Loucy (cell line): Measurements from ENCODE around the gene TOPAZ1.

Experiments used
- H2AFZ ChIP-seq: fragments of 200-600 bp; sonication (generic); 2 replicates; pipeline ENCODE4 v1.6.0; 2016; ENCODE audit warnings: antibody characterized with exemption, mild to moderate bottlenecking, low read length, moderate library complexity
- H3F3A ChIP-seq: fragments of 200-600 bp; 2 replicates; pipeline ENCODE4 v1.6.0; 2016; ENCODE audit warnings: antibody characterized with exemption, low read depth, mild to moderate bottlenecking
- H3K27me3 ChIP-seq: fragments of 200-600 bp; sonication (generic); 2 replicates; pipeline ENCODE4 v1.6.1; 2014; ENCODE audit warnings: low read length, mild to moderate bottlenecking; ENCODE audit not compliant: insufficient read depth, poor library complexity, severe bottlenecking
- H3K36me3 ChIP-seq: fragments of 200-600 bp; sonication (generic); 2 replicates; pipeline ENCODE4 v1.6.1; 2016; ENCODE audit warnings: low read length; ENCODE audit not compliant: insufficient read depth
- H3K4me1 ChIP-seq: fragments of 200-600 bp; sonication (generic); 2 replicates; pipeline ENCODE4 v1.5.1; 2014; ENCODE audit warnings: low read length, mild to moderate bottlenecking; ENCODE audit not compliant: insufficient read depth, poor library complexity, severe bottlenecking
- H3K4me2 ChIP-seq: fragments of 200-600 bp; sonication (generic); 2 replicates; pipeline ENCODE4 v1.6.0; 2014; ENCODE audit warnings: antibody characterized with exemption, low read length, low read depth, mild to moderate bottlenecking; ENCODE audit not compliant: poor library complexity, severe bottlenecking
- H3K4me3 ChIP-seq: fragments of 200-600 bp; sonication (generic); 2 replicates; pipeline ENCODE4 v1.5.1; 2014; ENCODE audit warnings: low read length, mild to moderate bottlenecking, mixed read lengths; ENCODE audit not compliant: poor library complexity, severe bottlenecking
- H3K79me2 ChIP-seq: fragments of 200-600 bp; sonication (generic); 2 replicates; pipeline ENCODE4 v1.6.1; 2014; ENCODE audit warnings: low read length; ENCODE audit not compliant: insufficient read depth
- H3K9ac ChIP-seq: fragments of 200-600 bp; sonication (generic); 2 replicates; pipeline ENCODE4 v1.6.0; 2014; ENCODE audit warnings: mild to moderate bottlenecking, low read depth, low read length, moderate library complexity; ENCODE audit not compliant: poor library complexity, severe bottlenecking
- H3K9me2 ChIP-seq: fragments of 200-600 bp; sonication (generic); replicated peaks from 2 replicates; pipeline ENCODE4 v1.6.1; 2016; ENCODE audit warnings: low read depth, low read length, mixed read lengths
- H3K9me3 ChIP-seq: fragments of 200-600 bp; sonication (generic); 2 replicates; pipeline ENCODE4 v1.6.1; 2014; ENCODE audit warnings: mild to moderate bottlenecking, antibody characterized with exemption, low read length, low read depth; ENCODE audit not compliant: insufficient read depth
- H4K20me1 ChIP-seq: fragments of 200-600 bp; sonication (generic); 2 replicates; pipeline ENCODE4 v1.6.0; 2014; ENCODE audit warnings: antibody characterized with exemption, low read length, mild to moderate bottlenecking; ENCODE audit not compliant: insufficient read depth, poor library complexity, severe bottlenecking
- CTCF ChIP-seq: fragments of 200-600 bp; sonication (generic); conservative IDR thresholded peaks from 2 replicates; pipeline ENCODE4 v1.5.1; 2014; ENCODE audit warnings: mild to moderate bottlenecking, antibody characterized with exemption, low read length
- EZH2phosphoT487 ChIP-seq: fragments of 200-600 bp; IDR thresholded peaks from 2 replicates; pipeline ENCODE4 v1.6.1; 2018; ENCODE audit warnings: antibody characterized with exemption, mild to moderate bottlenecking, moderate library complexity, borderline replicate concordance

TOPAZ1 gene

GRCh38 chr3:44210967-44211366 lies 30.7 kb upstream of the TOPAZ1 start:
- Histone ChIP-seq H3K9me2 (no peaks in the 10 kb centered on the region), H3K36me3 (no peaks in the 10 kb centered on the region), H3K4me2 (no peak overlapping the region), H2AFZ (no peak overlapping the region), H3K4me3 (no peak overlapping the region), H3K9ac (no peak overlapping the region), H3K27me3 (peaks cover 46% of the 10 kb centered on the region), H3K9me3 (0 out of 2 replicates have a peak, but pooled peaks cover 4% of the 10 kb centered on the region), H3K4me1 (peaks cover 14% of the 10 kb centered on the region), H3F3A (no peaks in the 10 kb centered on the region), H4K20me1 (no peaks in the 10 kb centered on the region), H3K79me2 (no peaks in the 10 kb centered on the region)
- TF ChIP-seq EZH2phosphoT487, result no peak
- TF ChIP-seq CTCF, result no peak

GRCh38 chr3:44222337-44222736 lies 19.3 kb upstream of the TOPAZ1 start:
- TF ChIP-seq CTCF (no peak), EZH2phosphoT487 (no peak)
- H3K79me2 ChIP-seq, result no peaks in the 10 kb centered on the region
- no peak overlapping the region for H3K4me3 ChIP-seq
- H3K4me2 ChIP-seq, result no peak overlapping the region
- H3K9ac ChIP-seq, result no peak overlapping the region
- H4K20me1 ChIP-seq, result no peaks in the 10 kb centered on the region
- H3K9me2 ChIP-seq, result no peaks in the 10 kb centered on the region
- no peaks in the 10 kb centered on the region for H3K36me3 ChIP-seq
- H3K4me1 ChIP-seq, result peaks cover 8% of the 10 kb centered on the region
- H3K27me3 ChIP-seq, result no peaks in the 10 kb centered on the region
- H3K9me3 ChIP-seq, result no peaks in the 10 kb centered on the region
- no peak overlapping the region for H2AFZ ChIP-seq
- no peaks in the 10 kb centered on the region for H3F3A ChIP-seq

GRCh38 chr3:44223299-44223698 lies 18.4 kb upstream of the TOPAZ1 start:
- no peak for TF ChIP-seq CTCF
- no peak for TF ChIP-seq EZH2phosphoT487
- Histone ChIP-seq H3K9me2 (no peaks in the 10 kb centered on the region), H3K9me3 (no peaks in the 10 kb centered on the region), H3K36me3 (no peaks in the 10 kb centered on the region), H3K4me3 (no peak overlapping the region), H3K27me3 (no peaks in the 10 kb centered on the region), H4K20me1 (no peaks in the 10 kb centered on the region), H3K4me1 (peaks cover 8% of the 10 kb centered on the region), H3K9ac (no peak overlapping the region), H3K4me2 (no peak overlapping the region), H2AFZ (no peak overlapping the region), H3K79me2 (no peaks in the 10 kb centered on the region), H3F3A (no peaks in the 10 kb centered on the region)
